NCI-H524 treated with DMSO at 0.1 percent for 48 hours (cell line): ENCODE data around the gene LRRC75B.
"Not testable (repeated sequence)": the region's sequence is repeated elsewhere in the genome, so short reads cannot be mapped to it uniquely, and the experiment has no call there.

ENCODE experiments used
- DNase-seq: peaks from one replicate; lab custom pipeline; 2025; lab: John Stamatoyannopoulos, UW

Gene LRRC75B

GRCh38 chr22:24592851-24593558 lies at the start of gene LRRC75B:
Gene LRRC75B (minus strand): TSS chr22:24593073. CDS start chr22:24593039, 34 bp downstream.
- DNase-seq, result no peak

GRCh38 chr22:24642307-24642706 lies 49.4 kb upstream of the LRRC75B start:
- DNase-seq, result not testable (repeated sequence)

GRCh38 chr22:24636513-24636912 lies 43.6 kb upstream of the LRRC75B start:
- not testable (repeated sequence) for DNase-seq

GRCh38 chr22:24634776-24635389 lies 42.0 kb upstream of the LRRC75B start:
- DNase-seq, result peak; percentile 31

GRCh38 chr22:24633231-24634023 lies 40.6 kb upstream of the LRRC75B start:
- not testable (repeated sequence) for DNase-seq

- peak; percentile 42 for DNase-seq
Observed at GRCh38 chr22:24632642-24633041, 39.8 kb upstream of the LRRC75B start.

- DNase-seq, result not testable (repeated sequence)
Observed at GRCh38 chr22:24631430-24632122, 38.7 kb upstream of the LRRC75B start.

GRCh38 chr22:24630812-24631427 lies 38.0 kb upstream of the LRRC75B start:
- DNase-seq, result peak; percentile 7

GRCh38 chr22:24629069-24629468 lies 36.2 kb upstream of the LRRC75B start:
- not testable (repeated sequence) for DNase-seq

- DNase-seq, result not testable (repeated sequence)
Observed at GRCh38 chr22:24627911-24628310, 35.0 kb upstream of the LRRC75B start.

- not testable (repeated sequence) for DNase-seq
Observed at GRCh38 chr22:24622596-24622995, 29.7 kb upstream of the LRRC75B start.

GRCh38 chr22:24621244-24621643 lies 28.4 kb upstream of the LRRC75B start:
- DNase-seq, result not testable (repeated sequence)

- DNase-seq, result not testable (repeated sequence)
Observed at GRCh38 chr22:24614794-24615193, 21.9 kb upstream of the LRRC75B start.

GRCh38 chr22:24609888-24610287 lies 17.0 kb upstream of the LRRC75B start:
- not testable (repeated sequence) for DNase-seq

- not testable (repeated sequence) for DNase-seq
Observed at GRCh38 chr22:24608327-24608726, 15.5 kb upstream of the LRRC75B start.

GRCh38 chr22:24607429-24607983 lies 14.6 kb upstream of the LRRC75B start:
- not testable (repeated sequence) for DNase-seq

GRCh38 chr22:24606340-24606739 lies 13.5 kb upstream of the LRRC75B start:
- not testable (repeated sequence) for DNase-seq

- not testable (repeated sequence) for DNase-seq
Observed at GRCh38 chr22:24603770-24604629, 11.1 kb upstream of the LRRC75B start.

GRCh38 chr22:24602847-24603769 lies 10.2 kb upstream of the LRRC75B start, which contains the start of gene GGT1:
Gene GGT1 (plus strand): TSS chr22:24603193. CDS start chr22:24611082, 7,889 bp downstream.
- not testable (repeated sequence) for DNase-seq
